GM12872 (cell line): Measurements from ENCODE around the gene NAA20.

ENCODE experiments used
- CTCF ChIP-seq: IDR thresholded peaks from 3 replicates; pipeline ENCODE4 v1.5.1; 2011; ENCODE audit warnings: low read depth, mild to moderate bottlenecking, low read length, moderate library complexity; ENCODE audit not compliant: insufficient read depth

The NAA20 gene

GRCh38 chr20:20017001-20017843 is at the start of gene NAA20:
Gene NAA20, plus strand, starts transcription at chr20:20017362. Its CDS starts 35 bp downstream, at chr20:20017397.
- TF ChIP-seq CTCF, result peak; percentile 82

GRCh38 chr20:19967445-19967844 is 49.7 kb upstream of the NAA20 start:
- no peak for TF ChIP-seq CTCF

GRCh38 chr20:19968028-19968427 is 49.1 kb upstream of the NAA20 start:
- no peak for TF ChIP-seq CTCF

GRCh38 chr20:19968466-19969073 is 48.6 kb upstream of the NAA20 start:
- no peak for TF ChIP-seq CTCF

GRCh38 chr20:19969106-19969505 is 48.1 kb upstream of the NAA20 start:
- no peak for TF ChIP-seq CTCF

GRCh38 chr20:19969507-19970255 is 47.5 kb upstream of the NAA20 start:
- TF ChIP-seq CTCF, result no peak

- TF ChIP-seq CTCF, result no peak
Measured at GRCh38 chr20:19970256-19970765, 46.9 kb upstream of the NAA20 start.
